Fibroblast of the conjunctiva (primary cell): ENCODE results near the gene GDPD4.

Source experiments
- DNase-seq: peaks from one replicate; pipeline ENCODE4 v3.0.0-alpha.2; 2010; ENCODE audit warnings: low read depth

The GDPD4 gene

GRCh38 chr11:77299528-77299993 lies 1.9 kb downstream of the GDPD4 start:
- no peak for DNase-seq

GRCh38 chr11:77294040-77294439 lies 7.4 kb downstream of the GDPD4 start:
- DNase-seq: no peak

- DNase-seq: no peak
Observed at GRCh38 chr11:77289737-77290136, 11.7 kb downstream of the GDPD4 start.

GRCh38 chr11:77287615-77288273 lies 13.7 kb downstream of the GDPD4 start:
- peak; percentile 87 for DNase-seq

DNA sequence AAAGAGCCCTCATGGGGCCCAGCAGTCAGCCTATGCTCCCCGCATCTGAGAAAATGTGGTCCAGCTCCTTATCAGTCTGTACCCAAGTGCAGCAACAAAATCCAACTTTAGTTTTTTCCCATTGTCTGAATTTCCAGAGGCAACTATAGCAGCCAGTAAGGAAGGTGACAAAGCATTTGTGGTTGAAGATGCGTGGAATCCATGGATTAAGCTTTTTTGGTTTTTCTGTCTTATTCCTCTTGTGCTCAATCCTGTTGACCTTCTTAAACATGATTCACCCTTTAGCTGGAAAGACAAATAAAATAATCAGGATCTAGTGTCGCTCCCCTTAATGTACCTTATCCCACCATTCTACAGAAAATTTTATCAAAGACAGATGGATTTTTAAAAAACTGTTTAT lies 14.3 kb downstream of the GDPD4 start:
- DNase-seq: no peak

GRCh38 chr11:77284476-77285468 lies 16.7 kb downstream of the GDPD4 start:
- DNase-seq: no peak

GRCh38 chr11:77283101-77283500 lies 18.4 kb downstream of the GDPD4 start:
- DNase-seq: no peak

DNA sequence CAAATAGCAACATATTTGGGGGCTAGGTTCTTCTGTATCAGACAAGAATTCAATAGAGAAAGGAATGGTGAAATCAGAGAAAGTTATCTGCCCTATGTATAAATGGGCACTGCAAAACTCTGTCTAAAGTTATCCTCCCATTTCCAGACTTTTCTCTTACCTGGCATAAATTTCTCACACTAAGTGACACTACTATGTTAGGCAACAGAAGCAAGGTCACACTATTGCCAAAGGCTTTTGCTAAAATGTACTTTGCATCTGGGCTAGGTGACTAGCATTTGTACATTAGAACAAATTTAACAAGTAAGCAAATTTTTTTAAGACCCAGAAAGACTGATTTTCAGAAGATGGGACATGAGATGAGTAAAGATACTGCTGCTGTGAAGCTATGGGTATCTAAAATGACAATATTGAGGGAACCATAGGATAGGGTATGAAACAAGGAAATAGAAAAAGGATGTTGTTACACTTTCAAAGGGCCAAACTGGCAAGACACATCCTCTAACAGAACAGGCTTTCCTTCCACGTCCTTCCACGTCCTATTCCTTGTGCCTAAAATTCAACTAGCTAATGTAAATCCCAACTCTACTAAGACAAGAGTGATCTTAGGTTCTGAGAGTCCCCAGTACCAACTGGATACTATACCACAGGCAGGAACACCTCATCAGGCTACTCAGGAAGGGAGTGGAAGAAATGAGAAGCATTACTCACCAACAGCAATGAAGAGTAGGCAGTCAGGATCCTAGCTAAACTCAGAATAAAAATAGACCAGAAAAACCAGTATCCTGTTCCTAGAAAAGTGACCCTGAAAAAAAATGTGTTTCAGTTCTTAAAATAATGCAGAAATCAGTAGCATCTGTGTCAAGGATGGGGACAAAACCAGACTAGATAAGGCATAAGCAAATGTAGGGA lies 22.6 kb downstream of the GDPD4 start:
- DNase-seq: no peak

DNA sequence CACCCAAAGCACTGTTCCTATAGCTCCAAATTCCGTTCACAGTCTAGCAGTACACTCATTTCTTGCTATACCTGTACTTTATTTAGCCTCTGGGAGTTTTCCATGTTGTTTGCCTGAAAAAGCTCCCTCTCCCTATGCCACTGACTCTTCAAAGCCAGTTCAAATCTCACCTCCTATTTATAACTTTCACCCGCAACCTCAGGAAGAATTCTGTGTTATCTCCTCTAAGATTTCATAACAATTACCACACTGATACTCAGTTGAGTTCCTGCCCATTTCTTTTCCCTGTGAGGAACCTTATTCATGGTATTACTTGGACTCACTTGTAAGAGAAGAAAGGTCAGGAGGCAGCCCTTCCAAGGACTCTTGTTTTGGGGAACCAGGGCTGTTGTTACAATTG lies 25.2 kb downstream of the GDPD4 start:
- DNase-seq: no peak

- no peak for DNase-seq
Observed at GRCh38 chr11:77270921-77271320, 30.6 kb downstream of the GDPD4 start.

GRCh38 chr11:77269484-77270123 lies 31.9 kb downstream of the GDPD4 start:
- no peak for DNase-seq

DNA sequence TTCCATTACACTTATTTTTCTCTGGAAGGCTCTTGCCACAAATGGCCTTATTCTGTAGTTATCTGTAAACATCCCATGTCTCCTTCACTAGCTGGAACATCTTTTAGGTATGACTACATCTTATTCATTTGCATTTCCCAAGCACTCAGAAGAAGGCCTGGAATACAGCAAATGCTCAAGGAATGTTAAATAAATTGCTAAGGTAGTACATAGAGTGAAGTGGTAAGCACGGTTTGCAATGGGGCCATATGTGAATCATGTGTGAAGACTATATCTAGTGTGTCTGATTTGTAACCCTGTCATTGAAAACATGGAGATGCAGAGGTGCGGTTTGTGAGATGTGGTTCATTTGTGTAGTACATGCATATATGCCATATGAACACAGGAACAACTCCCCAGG lies 33.5 kb downstream of the GDPD4 start:
- DNase-seq: no peak

- no peak for DNase-seq
Observed at GRCh38 chr11:77266766-77267165, 34.7 kb downstream of the GDPD4 start.

DNA sequence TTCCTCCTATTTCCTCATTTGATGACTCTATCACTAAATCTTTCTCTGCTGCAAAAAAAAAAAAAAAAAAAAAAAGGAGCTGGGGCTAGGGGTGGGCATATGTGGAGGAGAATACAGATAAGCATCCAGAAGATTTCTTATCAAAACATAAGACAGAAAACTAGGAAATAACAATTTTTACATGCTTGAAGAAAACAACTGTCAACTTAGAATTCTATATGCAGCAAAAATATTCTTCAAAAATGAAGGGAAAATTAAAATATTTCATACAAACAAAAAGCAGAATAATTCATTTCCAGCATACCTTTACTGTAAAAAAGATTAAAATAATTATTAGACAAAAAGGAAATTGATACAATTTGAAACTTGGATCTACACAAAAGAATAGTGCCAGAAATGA lies 38.7 kb downstream of the GDPD4 start:
- DNase-seq: no peak

- DNase-seq: peak; percentile 32
Observed at GRCh38 chr11:77259641-77260040, 41.8 kb downstream of the GDPD4 start.

GRCh38 chr11:77253690-77254089 lies 47.8 kb downstream of the GDPD4 start:
- DNase-seq: no peak

- DNase-seq: no peak
Observed at GRCh38 chr11:77252555-77253270, 48.8 kb downstream of the GDPD4 start.

GRCh38 chr11:77250881-77251640 lies 50.4 kb downstream of the GDPD4 start:
- DNase-seq: no peak

- no peak for DNase-seq
Observed at GRCh38 chr11:77249427-77249826, 52.1 kb downstream of the GDPD4 start.
